HuH-7 (cell line): ENCODE results near the gene PPP3R1.

Experiments
- DNase-seq: peaks from one replicate; pipeline ENCODE4 v3.0.0; 2011; ENCODE audit warnings: low spot score

The PPP3R1 gene

GRCh38 chr2:68230241-68231060 is 21.9 kb downstream of the PPP3R1 start:
- no peak for DNase-seq

GRCh38 chr2:68226794-68227193 is 25.5 kb downstream of the PPP3R1 start:
- no peak for DNase-seq

- peak; percentile 26 for DNase-seq
These were observed 27.2 kb downstream of the PPP3R1 start for GRCh38 chr2:68225119-68225632.

DNA sequence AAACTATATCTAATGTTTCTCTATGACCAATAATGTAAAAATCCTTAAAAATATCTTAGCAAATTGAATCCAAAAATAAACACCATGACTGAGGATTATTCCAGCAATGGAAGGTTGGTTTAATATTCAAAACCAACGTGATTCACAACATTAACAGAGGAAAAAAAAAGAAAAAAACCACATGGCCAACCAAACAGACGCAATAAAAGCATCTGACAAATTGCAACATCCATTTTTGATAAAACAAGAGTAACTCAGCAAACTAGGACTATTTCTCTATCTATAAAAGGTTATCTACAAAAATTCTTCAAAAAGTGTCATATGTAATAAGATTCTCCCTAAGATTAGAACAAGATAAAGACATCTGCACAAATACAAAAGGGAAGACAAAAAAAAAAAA is 28.9 kb downstream of the PPP3R1 start:
- no peak for DNase-seq

DNA sequence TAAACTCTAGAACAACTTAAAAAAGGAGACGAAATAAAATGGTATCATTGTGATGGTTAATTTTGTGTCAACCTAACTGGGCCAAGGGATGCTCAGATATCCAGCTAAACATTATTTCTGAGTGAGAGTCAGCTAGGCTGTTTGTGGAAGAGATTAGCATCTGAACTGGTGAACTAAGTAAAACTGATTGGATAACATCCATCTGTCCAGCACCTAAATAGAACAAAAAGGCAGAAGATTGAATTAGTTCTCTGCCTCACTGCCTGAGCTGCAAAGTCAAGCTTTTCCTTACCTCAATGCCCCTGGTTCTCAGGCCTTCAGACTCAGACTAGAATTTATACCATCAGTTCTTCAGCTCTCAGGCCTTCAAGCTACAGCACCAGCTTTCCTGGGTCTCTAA is 30.0 kb downstream of the PPP3R1 start:
- no peak for DNase-seq

GRCh38 chr2:68218343-68218901 is 33.9 kb downstream of the PPP3R1 start:
- DNase-seq = no peak

- DNase-seq = no peak
These were observed 34.6 kb downstream of the PPP3R1 start for GRCh38 chr2:68217729-68218128.

GRCh38 chr2:68216454-68217310 is 35.6 kb downstream of the PPP3R1 start:
- no peak for DNase-seq

GRCh38 chr2:68214381-68214780 is 38.0 kb downstream of the PPP3R1 start:
- no peak for DNase-seq

DNA sequence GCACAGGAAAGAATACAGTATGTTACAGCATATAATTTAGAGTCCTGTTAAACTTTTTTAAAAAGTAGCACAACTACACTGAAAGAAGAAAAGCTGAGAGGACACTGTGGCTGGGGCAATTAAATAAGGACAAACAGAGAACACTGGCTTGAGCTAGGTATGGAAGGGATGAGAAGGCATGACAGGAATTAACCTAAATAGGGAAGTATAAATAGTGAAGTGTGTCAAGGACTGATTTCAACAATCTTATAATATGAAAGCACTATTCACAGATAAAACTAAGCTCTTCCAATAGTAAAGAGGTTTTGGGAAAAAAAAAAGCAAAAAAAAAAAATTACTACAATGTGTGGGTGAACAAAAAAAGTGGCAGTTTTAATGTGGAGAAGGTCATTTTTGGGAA is 45.5 kb downstream of the PPP3R1 start:
- DNase-seq = no peak

GRCh38 chr2:68203587-68203986 is 48.7 kb downstream of the PPP3R1 start:
- DNase-seq = no peak

DNA sequence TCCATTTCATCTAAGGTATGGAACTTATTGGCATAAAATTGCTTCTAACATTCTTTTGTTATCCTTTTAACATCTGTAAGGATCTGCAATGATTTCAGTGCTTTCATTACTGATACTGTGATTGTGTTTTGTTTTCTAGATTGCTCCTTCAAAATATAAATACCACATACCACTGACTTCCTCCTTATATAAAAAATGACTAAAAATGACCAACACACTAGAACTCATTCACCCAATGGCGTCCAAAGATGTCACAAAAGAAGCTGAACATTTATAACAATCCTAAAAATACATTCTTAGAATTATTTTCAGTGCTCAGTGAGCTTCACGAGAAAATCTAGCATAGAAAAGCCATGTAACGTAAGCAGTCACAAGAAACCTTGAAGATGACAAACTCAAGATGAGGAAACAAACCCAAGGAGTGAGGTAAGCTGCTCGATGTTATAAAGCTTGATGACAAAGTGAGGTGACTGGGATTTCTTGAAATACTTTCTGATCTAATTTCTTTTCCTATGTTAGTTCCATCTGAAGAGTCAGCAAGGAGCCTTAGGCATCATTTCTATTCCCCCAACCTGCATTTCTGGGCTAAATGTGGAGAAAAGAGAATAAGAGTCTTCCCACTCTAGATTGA is 52.1 kb downstream of the PPP3R1 start:
- no peak for DNase-seq

DNA sequence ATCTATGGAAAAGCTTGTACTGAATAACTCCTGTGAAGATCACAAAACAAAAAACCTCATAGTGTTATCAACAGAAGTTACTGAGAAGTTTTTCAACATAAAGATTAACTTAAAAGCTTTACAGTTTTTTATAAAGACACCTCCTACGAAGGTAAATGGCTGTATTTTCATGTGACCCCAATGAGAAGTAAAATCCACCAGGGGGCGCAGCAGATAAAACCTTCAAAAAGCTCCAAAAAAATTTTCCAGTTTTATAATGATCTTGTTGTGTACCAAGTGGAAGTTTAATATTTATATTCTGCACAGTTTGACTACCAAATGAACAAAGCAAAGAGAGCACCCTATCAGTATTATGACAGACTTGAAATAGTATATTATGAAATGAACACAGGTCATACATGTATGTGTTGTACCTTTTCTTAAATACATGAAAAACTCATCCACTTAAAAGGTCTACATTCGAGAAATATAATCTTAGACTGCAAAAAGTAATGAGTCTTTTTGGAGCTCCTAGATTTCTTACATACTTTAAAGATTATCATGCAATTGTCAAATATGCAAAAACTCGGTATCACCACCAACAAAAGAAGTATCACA is 56.1 kb downstream of the PPP3R1 start:
- DNase-seq = no peak

DNA sequence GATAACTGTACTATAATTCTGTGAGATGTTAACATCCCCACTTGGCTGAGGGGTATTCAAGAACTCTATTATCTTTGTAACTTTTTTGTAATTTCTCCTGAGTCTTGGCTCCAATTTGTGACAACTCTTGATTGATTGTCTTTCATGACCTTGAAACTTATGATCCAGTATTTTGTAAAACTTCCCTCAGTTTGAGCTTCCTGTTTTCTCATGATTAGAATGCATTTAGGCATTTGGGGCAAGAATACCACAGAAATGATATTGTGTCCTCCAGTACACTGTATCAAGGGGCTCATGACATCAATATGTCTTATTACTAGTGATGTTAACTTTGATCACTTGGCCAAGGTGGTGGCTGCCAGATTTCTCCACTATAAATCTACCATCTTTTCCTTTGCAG is 57.2 kb downstream of the PPP3R1 start:
- no peak for DNase-seq

- no peak for DNase-seq
These were observed 58.5 kb downstream of the PPP3R1 start for GRCh38 chr2:68193787-68194372.

DNA sequence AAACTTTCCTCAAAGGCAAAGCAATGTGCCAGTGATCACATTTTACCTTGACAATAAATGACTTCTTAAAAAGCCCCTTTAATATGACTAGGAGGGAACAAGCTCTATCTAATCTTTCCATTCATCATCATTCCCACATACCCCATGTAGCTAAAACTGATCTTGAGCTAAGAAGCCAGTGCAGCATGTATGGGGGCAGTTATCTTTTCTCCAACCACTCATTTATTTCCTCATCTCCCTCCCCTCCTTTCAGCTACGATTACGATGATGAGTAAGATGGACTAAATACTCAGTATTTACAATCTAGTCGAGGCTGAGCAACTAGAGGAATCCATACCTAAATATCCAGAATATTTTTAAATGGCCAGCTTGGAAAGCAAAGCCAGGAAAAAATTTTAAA is 59.2 kb downstream of the PPP3R1 start:
- DNase-seq = no peak

DNA sequence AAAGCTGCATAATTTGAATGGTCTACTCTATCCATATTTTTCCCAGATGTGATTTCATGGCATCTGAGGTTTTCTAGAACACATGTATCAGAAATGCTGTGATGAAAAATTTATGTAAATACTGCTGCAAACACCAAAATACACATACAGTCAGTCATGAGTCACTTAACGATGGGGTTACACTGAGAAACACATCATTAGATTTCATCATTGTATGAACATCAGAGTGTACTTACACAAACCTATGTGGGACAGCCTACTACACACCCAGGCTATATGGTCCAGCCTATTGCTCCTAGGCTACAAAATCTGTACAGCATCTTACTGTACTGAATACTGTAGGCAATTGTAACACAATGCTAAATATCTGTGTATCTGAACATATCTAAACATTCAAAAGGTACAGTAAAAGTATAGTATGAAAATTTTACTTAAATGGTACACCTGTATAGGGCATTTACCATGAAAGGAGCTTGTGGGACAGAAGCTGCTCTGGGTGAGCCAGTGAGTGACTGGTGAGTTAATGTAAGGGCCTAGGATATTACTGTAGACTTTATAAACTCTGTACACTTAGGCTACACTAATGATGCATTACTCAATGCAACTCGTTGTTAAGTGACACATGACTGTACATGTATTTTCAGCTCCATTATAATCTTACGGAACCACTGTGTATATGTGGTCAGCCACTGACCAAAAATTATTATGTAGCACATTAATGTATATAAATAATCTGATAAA is 61.2 kb downstream of the PPP3R1 start:
- DNase-seq = no peak

GRCh38 chr2:68189991-68190784 is 62.1 kb downstream of the PPP3R1 start:
- DNase-seq = no peak

DNA sequence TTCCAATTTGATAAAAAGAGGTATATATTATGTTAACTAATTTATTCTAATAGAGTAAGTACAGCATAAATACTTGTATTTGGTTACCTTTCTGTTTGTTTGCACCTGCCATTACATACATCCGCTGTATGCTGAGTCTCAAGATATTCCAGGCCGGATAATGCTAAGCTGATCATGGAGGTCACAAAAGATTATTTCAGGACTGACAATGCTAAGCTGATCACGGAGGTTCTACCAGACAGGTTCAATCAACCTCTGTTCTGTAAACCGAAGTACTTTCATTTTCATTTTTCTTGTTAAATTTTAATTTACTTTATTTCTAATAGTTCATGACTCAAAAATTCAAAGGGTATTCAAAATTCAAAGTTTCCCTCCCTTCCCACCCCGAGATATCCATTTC is 63.5 kb downstream of the PPP3R1 start:
- no peak for DNase-seq

DNA sequence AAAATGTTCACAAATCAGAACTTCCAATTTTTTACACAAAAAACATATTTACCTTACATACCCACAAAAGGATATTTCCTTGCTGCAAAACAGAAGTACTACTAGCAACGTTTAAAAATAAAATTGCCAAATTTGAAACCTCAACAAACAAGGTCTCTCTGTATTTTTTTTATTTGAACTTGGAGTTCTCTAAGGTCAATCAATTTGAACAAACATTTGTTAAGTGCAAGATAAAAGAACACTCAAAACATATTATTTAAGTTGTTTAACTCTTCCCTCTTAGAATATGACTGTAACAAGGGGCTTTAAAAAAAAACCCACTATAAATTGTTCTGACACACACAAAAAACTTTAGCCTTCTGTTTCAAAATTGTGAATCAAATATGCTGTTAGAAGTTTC is 65.0 kb downstream of the PPP3R1 start:
- no peak for DNase-seq
